BLaER1 (cell line): Measurements from ENCODE around the gene KIAA1217.
"Not testable (repeated sequence)": the region's sequence is repeated elsewhere in the genome, so short reads cannot be mapped to it uniquely, and the experiment has no call there.

ENCODE experiments used
- H3K27ac ChIP-seq: shearing (Covaris generic); formaldehyde crosslinking; 2 replicates; pipeline ENCODE4 v1.8.1; 2022
- H3K27me3 ChIP-seq: shearing (Covaris generic); formaldehyde crosslinking; 2 replicates; pipeline ENCODE4 v1.8.1; 2022
- H3K36me3 ChIP-seq: shearing (Covaris generic); formaldehyde crosslinking; 2 replicates; pipeline ENCODE4 v1.8.1; 2022
- H3K4me1 ChIP-seq: shearing (Covaris generic); formaldehyde crosslinking; 2 replicates; pipeline ENCODE4 v1.8.1; 2022
- H3K4me2 ChIP-seq: shearing (Covaris generic); formaldehyde crosslinking; 2 replicates; pipeline ENCODE4 v1.8.1; 2022
- H3K4me3 ChIP-seq: shearing (Covaris generic); formaldehyde crosslinking; 2 replicates; pipeline ENCODE4 v1.8.1; 2022
- H3K9ac ChIP-seq: shearing (Covaris generic); formaldehyde crosslinking; 2 replicates; pipeline ENCODE4 v1.8.1; 2022
- H3K9me3 ChIP-seq: shearing (Covaris generic); formaldehyde crosslinking; 2 replicates; pipeline ENCODE4 v1.8.1; 2022
- H4K20me1 ChIP-seq: shearing (Covaris generic); formaldehyde crosslinking; 2 replicates; pipeline ENCODE4 v1.8.1; 2022
- Cebpa-rat ChIP-seq: shearing (Covaris generic); IDR thresholded peaks from 2 replicates; pipeline ENCODE4 v1.8.1; 2022

The KIAA1217 gene

GRCh38 chr10:24476913-24477701, 268.2 kb downstream of the KIAA1217 start:
- no peak overlapping the region for H3K27ac ChIP-seq
- H3K4me3 ChIP-seq: no peak overlapping the region
- no peaks in the 10 kb centered on the region for H3K4me1 ChIP-seq
- H3K9me3 ChIP-seq: peaks cover 11% of the 10 kb centered on the region
- H3K27me3 ChIP-seq: no peaks in the 10 kb centered on the region
- TF ChIP-seq Cebpa-rat: no peak
- H4K20me1 ChIP-seq: no peaks in the 10 kb centered on the region
- no peak overlapping the region for H3K9ac ChIP-seq
- no peak overlapping the region for H3K4me2 ChIP-seq
- 0 out of 2 replicates have a peak, but pooled peaks cover 9% of the 10 kb centered on the region for H3K36me3 ChIP-seq

- Histone ChIP-seq H3K4me3 (no peak overlapping the region), H3K4me2 (no peak overlapping the region), H3K27ac (no peak overlapping the region), H3K27me3 (no peaks in the 10 kb centered on the region), H3K36me3 (0 out of 2 replicates have a peak, but pooled peaks cover 8% of the 10 kb centered on the region), H3K9me3 (peaks cover 11% of the 10 kb centered on the region), H3K9ac (no peak overlapping the region), H4K20me1 (no peaks in the 10 kb centered on the region), H3K4me1 (no peaks in the 10 kb centered on the region)
- TF ChIP-seq Cebpa-rat: no peak
Measured at GRCh38 chr10:24477915-24478314, 269.0 kb downstream of the KIAA1217 start.

DNA sequence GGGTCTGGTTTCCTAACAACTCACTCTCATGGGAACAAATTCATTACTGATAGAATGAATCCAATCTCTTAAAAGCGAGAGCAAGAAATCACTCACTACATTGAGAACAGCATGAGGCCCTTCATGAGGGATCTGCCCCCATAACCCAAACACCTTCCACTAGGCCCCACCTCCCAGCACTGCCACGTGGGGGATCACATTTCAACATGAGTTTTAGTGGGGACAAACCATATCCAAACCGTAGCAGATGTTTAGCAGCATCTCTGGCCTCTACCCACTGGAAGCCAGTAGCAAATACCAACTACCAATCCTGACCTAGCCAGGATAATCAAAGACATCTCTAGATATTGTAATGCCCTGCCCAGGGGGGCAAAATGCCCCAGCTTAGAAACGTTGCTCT, 270.9 kb downstream of the KIAA1217 start:
- no peak for TF ChIP-seq Cebpa-rat
- H3K27ac ChIP-seq: no peak overlapping the region

GRCh38 chr10:24480447-24480846, 271.5 kb downstream of the KIAA1217 start:
- H3K9me3 ChIP-seq: peaks cover 5% of the 10 kb centered on the region
- H3K27ac ChIP-seq: no peak overlapping the region
- H3K4me2 ChIP-seq: no peak overlapping the region
- TF ChIP-seq Cebpa-rat: no peak
- no peak overlapping the region for H3K9ac ChIP-seq
- H4K20me1 ChIP-seq: no peaks in the 10 kb centered on the region
- no peaks in the 10 kb centered on the region for H3K4me1 ChIP-seq
- H3K36me3 ChIP-seq: no peaks in the 10 kb centered on the region
- H3K27me3 ChIP-seq: no peaks in the 10 kb centered on the region
- no peak overlapping the region for H3K4me3 ChIP-seq

More for the DNA sequence above, 270.9 kb downstream of the KIAA1217 start:
- H3K9me3 ChIP-seq: peaks cover 7% of the 10 kb centered on the region
- no peaks in the 10 kb centered on the region for H3K36me3 ChIP-seq
- no peak overlapping the region for H3K4me2 ChIP-seq
- H4K20me1 ChIP-seq: no peaks in the 10 kb centered on the region
- H3K4me1 ChIP-seq: no peaks in the 10 kb centered on the region
- H3K9ac ChIP-seq: no peak overlapping the region
- no peaks in the 10 kb centered on the region for H3K27me3 ChIP-seq
- H3K4me3 ChIP-seq: no peak overlapping the region

GRCh38 chr10:24481241-24481640, 272.3 kb downstream of the KIAA1217 start:
- Histone ChIP-seq H4K20me1 (no peaks in the 10 kb centered on the region), H3K9me3 (no peaks in the 10 kb centered on the region), H3K4me1 (no peaks in the 10 kb centered on the region), H3K27me3 (no peaks in the 10 kb centered on the region), H3K9ac (no peak overlapping the region), H3K36me3 (no peaks in the 10 kb centered on the region), H3K4me2 (no peak overlapping the region), H3K4me3 (no peak overlapping the region), H3K27ac (no peak overlapping the region)
- TF ChIP-seq Cebpa-rat: no peak

GRCh38 chr10:24482713-24483112, 273.8 kb downstream of the KIAA1217 start:
- H3K4me3 ChIP-seq, H4K20me1 ChIP-seq, H3K9me3 ChIP-seq, H3K27ac ChIP-seq, H3K4me1 ChIP-seq, H3K9ac ChIP-seq, H3K27me3 ChIP-seq, H3K4me2 ChIP-seq, H3K36me3 ChIP-seq: not testable (repeated sequence)

DNA sequence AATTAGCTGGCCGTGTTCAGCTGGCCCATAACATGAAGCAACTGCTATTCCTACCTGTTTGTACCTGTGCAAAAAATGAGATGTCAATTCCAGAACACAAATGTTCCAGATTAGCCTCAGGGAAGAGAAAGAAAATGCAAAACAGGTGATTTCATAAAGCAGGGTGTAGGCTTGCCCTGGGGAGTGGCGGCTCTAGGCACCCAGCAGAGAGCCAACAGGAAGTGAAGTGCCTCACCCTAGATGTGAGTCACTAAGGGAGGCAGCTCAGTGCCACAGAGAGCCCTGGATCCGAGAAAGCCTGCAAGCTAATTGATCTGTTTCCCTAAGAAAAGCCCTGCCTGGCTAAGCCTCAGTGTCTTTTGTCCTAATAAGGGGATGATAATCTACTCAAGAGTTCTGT, 274.8 kb downstream of the KIAA1217 start:
- Histone ChIP-seq H3K36me3 (no peaks in the 10 kb centered on the region), H3K9ac (no peak overlapping the region), H3K27ac (no peak overlapping the region), H3K4me1 (no peaks in the 10 kb centered on the region), H3K4me3 (no peak overlapping the region), H3K4me2 (no peak overlapping the region), H3K27me3 (no peaks in the 10 kb centered on the region), H3K9me3 (no peaks in the 10 kb centered on the region), H4K20me1 (no peaks in the 10 kb centered on the region)
- no peak for TF ChIP-seq Cebpa-rat

DNA sequence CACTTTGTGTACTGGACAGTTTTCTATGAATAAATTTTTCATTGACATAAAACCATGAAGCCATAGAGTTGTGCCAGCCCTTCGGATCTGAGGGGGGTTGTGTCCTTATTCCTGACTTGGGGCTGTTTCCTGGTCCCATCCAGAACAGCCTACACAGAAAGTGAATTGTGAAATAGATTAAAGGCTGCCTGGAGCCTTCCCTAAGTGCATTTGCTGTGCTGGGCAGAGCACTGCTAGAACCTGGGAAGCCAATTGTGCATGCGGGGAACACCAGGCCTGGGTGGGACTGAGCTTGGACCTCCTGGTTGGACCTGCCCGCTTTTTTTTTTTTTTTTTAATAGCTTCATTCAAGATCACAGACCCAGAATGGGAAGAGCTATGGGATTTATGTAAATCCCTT, 275.8 kb downstream of the KIAA1217 start:
- Histone ChIP-seq H3K4me2 (no peak overlapping the region), H3K9me3 (no peaks in the 10 kb centered on the region), H3K9ac (no peak overlapping the region), H3K27me3 (no peaks in the 10 kb centered on the region), H3K4me3 (no peak overlapping the region), H4K20me1 (no peaks in the 10 kb centered on the region), H3K36me3 (no peaks in the 10 kb centered on the region), H3K4me1 (no peaks in the 10 kb centered on the region), H3K27ac (no peak overlapping the region)
- no peak for TF ChIP-seq Cebpa-rat

DNA sequence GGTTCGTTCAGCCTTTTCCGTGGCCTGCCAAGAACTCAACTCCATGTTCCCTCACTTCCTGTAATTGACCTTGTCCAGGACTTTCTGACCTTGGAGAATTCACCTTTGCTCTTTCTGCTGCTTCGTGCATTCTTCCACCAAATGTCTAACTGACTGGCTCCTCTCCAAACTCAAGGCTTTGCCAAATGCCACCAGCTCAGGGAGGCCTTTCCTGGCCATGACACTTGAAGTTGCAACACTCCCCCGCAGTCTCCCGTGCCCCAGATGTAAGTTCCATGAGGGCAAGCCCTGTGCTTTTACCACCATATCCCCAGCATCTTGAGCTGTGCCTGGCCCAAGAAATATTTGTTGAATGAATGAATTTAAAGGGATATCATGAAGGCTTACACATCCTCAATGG, 276.4 kb downstream of the KIAA1217 start:
- no peaks in the 10 kb centered on the region for H4K20me1 ChIP-seq
- H3K27ac ChIP-seq: no peak overlapping the region
- no peaks in the 10 kb centered on the region for H3K4me1 ChIP-seq
- H3K27me3 ChIP-seq: no peaks in the 10 kb centered on the region
- no peak overlapping the region for H3K4me2 ChIP-seq
- H3K4me3 ChIP-seq: no peak overlapping the region
- H3K9me3 ChIP-seq: no peaks in the 10 kb centered on the region
- H3K9ac ChIP-seq: no peak overlapping the region
- no peak for TF ChIP-seq Cebpa-rat
- no peaks in the 10 kb centered on the region for H3K36me3 ChIP-seq

- no peak overlapping the region for H3K27ac ChIP-seq
- TF ChIP-seq Cebpa-rat: no peak
- no peak overlapping the region for H3K9ac ChIP-seq
- no peaks in the 10 kb centered on the region for H3K27me3 ChIP-seq
- no peaks in the 10 kb centered on the region for H4K20me1 ChIP-seq
- H3K4me2 ChIP-seq: no peak overlapping the region
- H3K4me1 ChIP-seq: no peaks in the 10 kb centered on the region
- H3K36me3 ChIP-seq: no peaks in the 10 kb centered on the region
- no peaks in the 10 kb centered on the region for H3K9me3 ChIP-seq
- no peak overlapping the region for H3K4me3 ChIP-seq
Measured at GRCh38 chr10:24488631-24489030, 279.7 kb downstream of the KIAA1217 start.

GRCh38 chr10:24493165-24493564, 284.2 kb downstream of the KIAA1217 start:
- no peaks in the 10 kb centered on the region for H3K36me3 ChIP-seq
- TF ChIP-seq Cebpa-rat: no peak
- H3K4me3 ChIP-seq: no peak overlapping the region
- no peak overlapping the region for H3K27ac ChIP-seq
- no peaks in the 10 kb centered on the region for H3K4me1 ChIP-seq
- H3K9ac ChIP-seq: no peak overlapping the region
- no peaks in the 10 kb centered on the region for H4K20me1 ChIP-seq
- H3K4me2 ChIP-seq: no peak overlapping the region
- no peaks in the 10 kb centered on the region for H3K27me3 ChIP-seq
- H3K9me3 ChIP-seq: no peaks in the 10 kb centered on the region
